ENCODE data around the gene LMO1. TPM values are rescaled to one million over a fixed set of nuclear protein-coding genes. Genes with fewer than 3 reads are reported as not detected.

LMO1 gene
- total and polyA plus RNA-seq, 2 of the 8 experiments (the other 6 are each of a cell fraction or from before 2014, with no cell fraction given) = 0.17 TPM; not detected in 1

DNA sequence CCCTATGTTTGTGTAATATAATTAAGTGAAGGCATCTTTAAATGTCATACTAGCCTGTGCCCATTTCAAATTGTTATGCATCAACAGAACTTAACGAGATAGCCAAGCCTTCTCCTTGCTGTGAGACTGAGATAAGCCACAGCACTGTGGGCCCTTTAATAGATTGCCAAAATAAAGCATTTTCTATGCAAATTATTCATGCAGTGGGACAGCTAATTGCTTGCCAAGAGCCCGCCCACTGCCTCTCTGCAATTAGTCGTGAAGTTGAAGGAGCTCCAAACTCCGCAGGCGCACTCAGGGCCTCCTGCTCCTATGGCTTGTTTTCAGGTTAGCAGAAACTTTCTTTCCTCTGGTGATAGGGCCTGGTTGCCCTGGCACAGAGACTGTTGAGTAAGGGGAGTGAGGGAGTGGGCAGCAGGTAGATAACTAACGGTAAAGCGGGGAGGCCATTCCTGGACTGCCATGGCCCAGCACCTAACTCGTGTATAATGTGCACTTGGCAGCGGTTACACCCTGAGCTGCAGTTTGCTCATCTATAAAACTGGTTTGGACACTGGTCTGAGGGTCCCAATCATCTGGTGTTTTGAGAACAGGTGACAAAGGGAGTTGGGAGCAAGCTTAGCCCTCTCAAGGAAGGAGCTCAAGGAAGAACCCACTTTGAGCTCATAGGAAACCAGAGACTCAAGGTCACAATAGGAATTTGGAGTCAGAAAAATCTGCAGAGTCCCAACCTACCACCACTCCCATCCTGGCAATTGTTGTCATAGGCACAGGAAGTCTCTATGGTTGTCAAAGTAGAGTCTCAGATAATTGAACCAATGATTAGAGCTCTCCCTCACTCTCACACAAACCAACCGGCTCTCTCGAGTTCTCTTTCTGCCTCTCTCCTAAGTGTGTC, 60.9 kb downstream of the LMO1 start:
- Histone ChIP-seq H3K23ac (ENCODE audit: insufficient read length) (no peak overlapping the region), H2AK5ac (ENCODE audit: low read depth, low read length) (no peak overlapping the region), H4K5ac (ENCODE audit: insufficient read length, low read depth, low read length) (no peak overlapping the region), H2AFZ (ENCODE audit: low read length) (no peak overlapping the region), H3K56ac (replicated peaks; ENCODE audit: insufficient read length, low read depth, low read length) (no peak overlapping the region), H3K4me1 (replicated peaks in 1 of 4; ENCODE audit: control insufficient read depth in 3 of 4, insufficient read depth in 4 of 4, low read length in 3 of 4) (peaks cover 0 to 7% (median 0%) of the 10 kb centered on the region in 4 experiments; a peak in 1 of 7 replicates), H3K4me2 (ENCODE audit: insufficient read depth in 1 of 2, low read depth in 2 of 2, low read length in 2 of 2) (no peak overlapping the region), H3K23me2 (ENCODE audit: low read depth, low read length) (no peaks in the 10 kb centered on the region), H3K18ac (ENCODE audit: extremely low read depth, low read length) (no peak overlapping the region), H3K4me3 (ENCODE audit: extremely low read depth in 1 of 4, insufficient read depth in 2 of 4, low read depth in 3 of 4, low read length in 4 of 4) (no peak overlapping the region), H3K79me2 (ENCODE audit: control insufficient read depth in 1 of 2, insufficient read depth in 2 of 2, low read length in 2 of 2) (no peaks in the 10 kb centered on the region), H2BK20ac (ENCODE audit: low read length) (no peak overlapping the region), H2BK12ac (ENCODE audit: low read depth, low read length) (no peak overlapping the region), H3K9me3 (ENCODE audit: insufficient read depth in 2 of 2, low read depth in 1 of 2, low read length in 1 of 2) (no peaks in the 10 kb centered on the region), H4K8ac (ENCODE audit: extremely low read depth, insufficient read depth, low read length) (no peak overlapping the region), H3K9ac (replicated peaks in 1 of 4; ENCODE audit: extremely low read depth in 1 of 4, low read depth in 3 of 4, low read length in 3 of 4) (no peak overlapping the region), H3K79me1 (ENCODE audit: low read depth, low read length) (no peaks in the 10 kb centered on the region), H3K36me3 (ENCODE audit: control insufficient read depth in 2 of 4, insufficient read depth in 4 of 4, low read length in 3 of 4) (no peaks in the 10 kb centered on the region), H2BK120ac (replicated peaks; ENCODE audit: low read depth, low read length) (no peak overlapping the region), H3K14ac (ENCODE audit: insufficient read length) (no peak overlapping the region), H2BK15ac (ENCODE audit: low read length) (no peak overlapping the region), H2BK5ac (ENCODE audit: low read depth, low read length) (no peak overlapping the region), H4K20me1 (replicated peaks in 1 of 2; ENCODE audit: control insufficient read depth in 1 of 2, insufficient read depth in 2 of 2, low read length in 2 of 2) (no peaks in the 10 kb centered on the region), H4K91ac (replicated peaks; ENCODE audit: insufficient read length, low read length) (no peak overlapping the region), H3K4ac (replicated peaks; ENCODE audit: insufficient read length, low read depth, low read length) (no peak overlapping the region), H3K27ac (ENCODE audit: low read depth, low read length) (no peak overlapping the region), H3K27me3 (replicated peaks in 1 of 4; ENCODE audit: control insufficient read depth in 3 of 4, extremely low read depth in 1 of 4, insufficient read depth in 3 of 4, low read length in 3 of 4) (no peaks in the 10 kb centered on the region)
- CTCF ChIA-PET (ENCODE audit: partially characterized antibody) = interaction anchor here (0.6 to 21.8 kb wide), 16 partner anchors 4 to 365 kb away, joined by 3 to 342 read pairs (median 3); partner anchors contain the start of gene LMO1
- POLR2A ChIA-PET (ENCODE audit: partially characterized antibody) = interaction anchor here (1.1 to 1.3 kb wide), 3 partner anchors 9 to 39 kb away, joined by 3 to 4 read pairs (median 4); no protein-coding TSS in a partner anchor
- 84% methylated on average over 11 of the region's 11 CpGs; no CpG with 5 or more reads in 1 of the 2 experiments for WGBS, 2 experiments (ENCODE audit: extremely low coverage in 1 of 2, insufficient coverage in 1 of 2, insufficient read length in 1 of 2, insufficient replicate concordance in 2 of 2, low coverage in 1 of 2, low lambda C conversion rate in 2 of 2, missing lambda C conversion rate in 1 of 2)
- peak in 1 of 2 experiments; percentile 23 for DNase-seq (ENCODE audit: low read depth in 1 of 2, low spot score in 2 of 2)
- no peak for FAIRE-seq
- TF ChIP-seq NRF1 (IDR thresholded peaks at IDR 0.05; ENCODE audit: low read depth, low read length) = no peak
- TF ChIP-seq EGR1 (IDR thresholded peaks at IDR 0.05; ENCODE audit: borderline replicate concordance, low read depth, low read length) = no peak
- TF ChIP-seq ZNF274 (IDR thresholded peaks at IDR 0.05; ENCODE audit: borderline replicate concordance, extremely low read depth, low read length) = no peak
- no peak for TF ChIP-seq EP300 (IDR thresholded peaks at IDR 0.05; ENCODE audit: borderline replicate concordance in 1 of 2, low read depth in 2 of 2, low read length in 2 of 2)
- no peak for TF ChIP-seq CREB1 (IDR thresholded peaks at IDR 0.05)
- TF ChIP-seq ASH2L (IDR thresholded peaks at IDR 0.05; ENCODE audit: low read length) = no peak
- TF ChIP-seq SP1 (IDR thresholded peaks at IDR 0.05; ENCODE audit: low read depth, low read length) = no peak
- TF ChIP-seq, protein P1, sequence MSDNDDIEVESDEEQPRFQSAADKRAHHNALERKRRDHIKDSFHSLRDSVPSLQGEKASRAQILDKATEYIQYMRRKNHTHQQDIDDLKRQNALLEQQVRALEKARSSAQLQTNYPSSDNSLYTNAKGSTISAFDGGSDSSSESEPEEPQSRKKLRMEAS (IDR thresholded peaks at IDR 0.05) = no peak
- TF ChIP-seq RBBP5 (IDR thresholded peaks at IDR 0.05; ENCODE audit: borderline replicate concordance, low read depth, low read length) = no peak
- TF ChIP-seq RXRA (IDR thresholded peaks at IDR 0.05; ENCODE audit: insufficient read depth, low read depth, low read length) = no peak
- TF ChIP-seq MAFK (IDR thresholded peaks at IDR 0.05; ENCODE audit: low read depth, low read length) = no peak
- TF ChIP-seq POLR2AphosphoS5 (IDR thresholded peaks at IDR 0.05; ENCODE audit: low read depth, low read length) = no peak
- TF ChIP-seq CHD2 (IDR thresholded peaks at IDR 0.05; ENCODE audit: low read length) = no peak
